OCI-LY1 (cell line): Measurements from ENCODE around the gene FAT4.

ENCODE experiments used
- CTCF ChIP-seq: fragments of 200-600 bp; sonication (generic), shearing (Covaris generic); IDR thresholded peaks from 2 replicates; pipeline ENCODE4 v1.5.1; 2017; ENCODE audit warnings: mild to moderate bottlenecking, antibody characterized with exemption, low read length, moderate library complexity, mixed read lengths
- EZH2 ChIP-seq: fragments of 200-600 bp; sonication (generic), shearing (Covaris generic); IDR thresholded peaks from 2 replicates; pipeline ENCODE4 v1.8.0; 2017; ENCODE audit warnings: borderline replicate concordance, mixed run types, mild to moderate bottlenecking, antibody characterized with exemption, low read length, moderate library complexity, mixed read lengths

- TF ChIP-seq CTCF, result no peak
- TF ChIP-seq EZH2, result no peak
Measured at GRCh38 chr4:125353131-125353530, 38.4 kb downstream of the FAT4 start.
